ENCODE data around the gene SEC63. TPM values are rescaled to one million over a fixed set of nuclear protein-coding genes. Genes with fewer than 3 reads are reported as not detected.
"Not testable (repeated sequence)": the region's sequence is repeated elsewhere in the genome, so short reads cannot be mapped to it uniquely, and the experiment has no call there.

The SEC63 gene
- total RNA-seq, 1 donor from 2014 or later = 89.9 TPM

GRCh38 chr6:107976155-107976783 lies 18.3 kb upstream of the SEC63 start:
- intact Hi-C loops (cut with micrococcal nuclease) = no loop called here

- intact Hi-C loops (cut with micrococcal nuclease) = no loop called here
Measured at GRCh38 chr6:107973594-107973993, 15.6 kb upstream of the SEC63 start.

GRCh38 chr6:107972413-107973096 lies 14.5 kb upstream of the SEC63 start:
- intact Hi-C loops (cut with micrococcal nuclease) = no loop called here

DNA sequence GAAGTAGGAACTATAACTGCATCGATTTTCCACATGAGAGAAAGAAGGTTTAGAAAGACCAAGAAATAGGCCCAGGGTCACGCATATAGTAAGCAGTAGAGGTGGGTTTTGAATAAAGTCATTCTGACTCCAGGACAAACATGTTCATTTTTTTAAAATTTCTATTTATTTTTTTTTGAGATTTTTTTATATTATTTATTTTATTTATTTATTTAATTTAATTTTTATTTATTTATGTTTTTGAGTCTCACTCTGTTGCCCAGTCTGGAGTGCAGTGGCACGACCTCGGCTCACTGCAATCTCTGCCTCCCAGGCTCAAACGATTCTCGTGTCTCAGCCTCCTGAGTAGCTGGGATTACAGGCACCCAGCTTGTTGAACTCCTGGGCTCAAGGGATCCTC lies 13.2 kb upstream of the SEC63 start:
- intact Hi-C loops (cut with micrococcal nuclease) = no loop called here

- intact Hi-C loops (cut with micrococcal nuclease) = no loop called here
Measured at GRCh38 chr6:107970255-107970654, 12.2 kb upstream of the SEC63 start.

DNA sequence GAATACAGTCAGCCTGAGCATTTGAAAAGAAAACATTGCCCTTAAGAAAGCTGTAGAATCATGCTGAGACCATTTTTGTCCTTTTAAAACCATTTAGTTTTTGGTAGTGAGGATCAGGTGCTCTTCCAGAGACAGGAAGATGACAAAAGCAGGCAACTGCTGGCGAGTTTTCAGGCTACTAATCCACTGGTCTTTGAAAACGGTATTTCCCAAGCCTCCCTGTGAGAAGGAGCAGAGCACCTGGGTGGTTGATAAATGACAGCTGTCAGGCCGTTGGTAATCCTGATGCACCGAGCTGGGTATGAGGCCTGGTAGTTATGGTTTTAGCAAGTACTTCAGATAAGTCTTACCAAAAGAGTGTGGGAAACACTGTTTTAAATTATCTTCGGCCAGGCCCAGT lies 10.1 kb upstream of the SEC63 start:
- intact Hi-C loops (cut with micrococcal nuclease) = no loop called here

DNA sequence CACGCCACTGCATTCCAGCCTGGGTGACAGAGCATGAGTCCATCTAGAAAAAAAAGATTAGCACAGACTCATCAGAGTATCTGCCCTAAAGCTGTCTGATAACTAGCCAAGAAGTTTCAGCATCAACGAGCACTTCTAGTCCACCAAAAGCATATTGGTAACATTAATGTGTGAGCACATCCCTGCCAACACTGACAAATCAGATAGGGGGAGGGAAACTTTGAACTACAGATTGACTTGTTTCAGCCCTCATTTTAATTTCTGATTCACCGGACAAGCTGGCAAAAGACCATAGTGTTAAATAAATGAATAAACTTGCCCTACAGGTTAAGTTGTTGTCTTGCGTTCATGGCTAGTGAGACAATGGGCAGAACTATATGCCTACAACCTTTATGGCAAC lies 7.7 kb upstream of the SEC63 start:
- intact Hi-C loops (cut with micrococcal nuclease) = no loop called here

DNA sequence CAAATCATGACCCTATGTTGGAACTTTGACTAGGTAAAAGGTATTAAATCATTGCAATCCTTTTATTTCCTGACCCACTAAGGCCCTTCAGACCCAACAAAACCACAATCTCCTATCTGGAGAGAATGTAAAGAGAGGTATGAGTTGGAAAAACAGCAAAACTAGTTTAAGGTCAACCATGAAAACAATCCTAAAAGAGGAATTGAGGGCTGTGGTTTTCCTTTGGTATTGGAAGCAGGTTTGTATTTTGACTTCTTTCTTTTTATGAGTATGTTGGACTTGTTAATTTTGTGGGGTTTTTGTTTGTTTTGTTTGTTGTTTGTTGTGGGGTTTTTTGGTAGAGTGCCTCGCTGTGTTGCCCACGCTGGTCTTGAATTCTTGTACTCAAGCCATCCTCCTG lies 4.7 kb upstream of the SEC63 start:
- intact Hi-C loops (cut with micrococcal nuclease) = no loop called here

- intact Hi-C loops (cut with micrococcal nuclease) = loop anchor here (5.0 to 10.0 kb wide), 5 partner anchors 93 to 1733 kb away; partner anchors contain the start of genes AK9, BEND3, FIG4 and MICAL1
Measured at GRCh38 chr6:107959392-107959791, 1.4 kb upstream of the SEC63 start.

- intact Hi-C loops (cut with micrococcal nuclease) = loop anchor here (1.0 to 10.0 kb wide), 19 partner anchors 93 to 1733 kb away; partner anchors contain the start of genes AFG1L, AK9, ATG5 and BEND3
Measured at GRCh38 chr6:107958689-107959362, 818 bp upstream of the SEC63 start.

DNA sequence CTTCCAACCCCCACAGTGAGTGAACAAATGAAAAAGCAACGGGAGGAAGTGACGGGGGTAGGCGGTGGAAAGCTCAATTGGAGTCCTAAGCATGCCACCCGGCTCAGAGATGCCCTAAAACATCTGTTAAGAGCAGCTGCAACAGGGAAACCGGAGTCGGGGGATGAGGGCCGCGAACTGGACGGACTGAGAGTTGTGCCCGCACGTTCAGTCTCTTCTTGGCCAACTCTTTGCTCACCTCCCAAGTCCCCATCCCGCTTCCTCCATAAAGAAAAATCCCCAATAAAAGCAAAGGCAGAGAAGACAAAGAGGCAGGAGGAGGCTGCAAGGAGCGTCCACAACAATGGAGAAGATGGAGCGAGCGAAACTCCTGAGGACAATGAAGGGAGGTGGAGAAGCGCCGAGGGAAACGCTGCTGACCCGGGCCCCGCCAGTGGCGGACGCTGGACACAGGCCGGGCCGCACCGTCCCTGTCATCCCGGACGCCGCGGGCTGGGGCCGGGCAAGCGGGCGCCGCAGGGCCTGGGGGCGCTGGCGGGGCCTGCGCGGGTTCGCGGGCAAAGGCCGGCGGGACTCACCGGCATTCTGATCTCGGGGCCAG lies 600 bp downstream of the SEC63 start:
- intact Hi-C loops (cut with micrococcal nuclease) = loop anchor here (5.0 to 10.0 kb wide), 5 partner anchors 95 to 1735 kb away; partner anchors contain the start of genes AK9, BEND3, FIG4 and MICAL1

DNA sequence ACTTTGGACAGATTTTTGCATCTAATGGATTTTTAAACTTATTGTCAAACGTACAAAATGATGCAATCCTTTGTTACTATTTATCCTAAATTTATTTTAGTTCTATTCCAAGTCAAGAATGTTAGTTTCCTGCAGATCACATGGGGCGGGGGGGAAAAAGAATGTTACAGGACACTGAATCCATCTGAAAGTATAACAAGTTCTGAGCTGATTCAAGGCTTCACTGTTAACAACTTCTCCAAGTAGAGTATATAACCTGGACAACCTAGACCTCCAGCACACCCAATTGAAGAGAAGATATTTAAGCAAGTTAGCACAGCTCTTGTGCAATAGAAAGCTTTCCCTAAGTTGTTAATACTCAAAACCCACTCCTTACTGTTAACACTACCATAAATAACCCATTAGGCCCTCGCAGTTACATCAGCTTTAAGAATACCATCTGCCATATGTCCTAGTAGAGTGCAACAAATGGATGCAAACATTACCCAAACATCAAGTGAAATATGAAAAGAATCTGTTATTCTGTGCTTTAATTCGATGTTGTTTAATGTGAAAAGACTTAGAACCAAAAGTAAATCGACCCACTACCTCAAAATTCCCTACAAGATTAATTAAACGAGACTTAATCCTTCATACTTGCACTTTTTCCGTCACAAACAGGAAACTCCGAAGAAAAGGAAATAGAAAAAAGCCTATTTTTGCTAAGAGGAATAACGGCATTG lies 1.3 kb downstream of the SEC63 start:
- intact Hi-C loops (cut with micrococcal nuclease) = loop anchor here (1.0 to 10.0 kb wide), 7 partner anchors 96 to 1736 kb away; partner anchors contain the start of genes AK9, BEND3, FIG4 and MICAL1

- intact Hi-C loops (cut with micrococcal nuclease) = loop anchor here (1.0 to 10.0 kb wide), 7 partner anchors 96 to 1736 kb away; partner anchors contain the start of genes AK9, BEND3, FIG4 and MICAL1
Measured at GRCh38 chr6:107956181-107956580, 1.8 kb downstream of the SEC63 start.

DNA sequence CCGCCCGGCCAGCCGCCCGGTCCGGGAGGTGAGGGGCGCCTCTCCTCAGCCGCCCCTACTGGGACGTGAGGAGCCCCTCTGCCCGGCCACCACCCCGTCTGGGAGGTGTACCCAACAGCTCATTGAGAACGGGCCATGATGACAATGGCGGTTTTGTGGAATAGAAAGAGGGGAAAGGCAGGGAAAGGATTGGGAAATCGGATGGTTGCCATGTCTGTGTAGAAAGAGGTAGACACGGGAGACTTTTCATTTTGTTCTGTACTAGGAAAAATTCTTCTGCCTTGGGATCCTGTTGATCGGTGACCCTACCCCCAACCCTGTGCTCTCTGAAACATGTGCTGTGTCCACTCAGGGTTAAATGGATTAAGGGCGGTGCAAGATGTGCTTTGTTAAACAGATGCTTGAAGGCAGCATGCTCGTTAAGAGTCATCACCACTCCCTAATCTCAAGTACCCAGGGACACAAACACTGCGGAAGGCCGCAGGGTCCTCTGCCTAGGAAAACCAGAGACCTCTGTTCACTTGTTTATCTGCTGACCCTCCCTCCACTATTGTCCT lies 4.1 kb downstream of the SEC63 start:
- intact Hi-C loops (cut with micrococcal nuclease) = loop anchor here (10.0 kb wide), 2 partner anchors 839 to 1501 kb away; partner anchors contain the start of genes BEND3 and MICAL1

DNA sequence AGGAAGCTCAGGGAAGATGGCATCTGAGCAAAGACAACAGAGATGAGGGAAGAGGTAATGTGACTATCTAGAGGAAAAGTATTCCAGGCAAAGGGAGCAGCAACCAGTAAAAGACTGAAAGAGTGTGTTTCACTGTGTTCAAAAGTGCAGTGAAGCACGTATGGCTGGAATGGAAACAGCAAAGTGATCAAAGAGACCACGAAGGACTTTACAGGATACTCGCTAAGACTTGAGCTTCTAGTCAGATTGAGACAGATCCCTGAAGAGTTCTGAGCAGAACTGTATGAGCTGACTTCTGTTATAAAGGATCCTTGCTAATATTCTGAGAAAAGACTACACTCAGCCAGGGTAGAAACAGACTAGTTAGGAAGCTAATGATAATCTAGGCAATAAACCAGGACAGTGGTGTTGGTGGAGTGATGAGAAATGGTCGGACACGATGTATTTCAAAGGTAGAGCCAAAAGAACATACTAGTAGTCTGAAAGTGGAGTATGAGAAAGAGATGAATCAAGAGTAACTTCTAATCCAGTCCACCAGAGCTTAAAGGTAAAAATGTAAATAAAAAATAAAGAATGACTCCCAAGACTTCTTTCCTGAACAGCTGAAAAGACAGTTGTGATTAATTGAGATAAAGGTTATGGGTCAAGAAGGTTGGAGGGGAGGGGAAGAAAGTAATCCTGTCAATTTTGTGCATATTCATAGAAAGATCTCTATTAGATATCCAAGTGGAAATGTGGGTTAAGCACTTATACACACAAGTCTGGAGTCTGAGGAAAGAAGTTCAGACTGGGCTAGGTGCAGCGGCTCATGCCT lies 14.2 kb downstream of the SEC63 start:
- intact Hi-C loops (cut with micrococcal nuclease) = no loop called here

DNA sequence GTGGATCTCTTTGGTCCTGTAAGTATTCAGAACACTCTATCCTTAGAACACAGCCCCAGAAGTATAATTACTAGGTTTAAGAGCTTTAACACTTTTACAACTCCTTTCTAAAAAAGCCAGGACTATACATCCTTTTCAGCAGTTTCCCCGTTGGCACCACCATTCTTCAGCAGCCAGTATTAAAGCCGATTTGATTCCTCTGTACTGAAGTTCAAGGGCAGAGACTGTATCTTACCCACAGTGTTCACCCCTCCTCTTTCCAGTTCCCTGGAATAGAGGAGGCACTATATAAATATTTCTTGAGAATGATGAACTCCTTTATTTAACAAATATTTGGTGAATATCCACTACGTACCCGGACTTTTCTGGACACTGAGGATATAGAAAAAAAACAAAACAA lies 15.9 kb downstream of the SEC63 start:
- intact Hi-C loops (cut with micrococcal nuclease) = no loop called here

GRCh38 chr6:107941627-107942026 lies 16.4 kb downstream of the SEC63 start:
- intact Hi-C loops (cut with micrococcal nuclease) = no loop called here

GRCh38 chr6:107941199-107941598 lies 16.8 kb downstream of the SEC63 start:
- intact Hi-C loops (cut with micrococcal nuclease) = no loop called here

DNA sequence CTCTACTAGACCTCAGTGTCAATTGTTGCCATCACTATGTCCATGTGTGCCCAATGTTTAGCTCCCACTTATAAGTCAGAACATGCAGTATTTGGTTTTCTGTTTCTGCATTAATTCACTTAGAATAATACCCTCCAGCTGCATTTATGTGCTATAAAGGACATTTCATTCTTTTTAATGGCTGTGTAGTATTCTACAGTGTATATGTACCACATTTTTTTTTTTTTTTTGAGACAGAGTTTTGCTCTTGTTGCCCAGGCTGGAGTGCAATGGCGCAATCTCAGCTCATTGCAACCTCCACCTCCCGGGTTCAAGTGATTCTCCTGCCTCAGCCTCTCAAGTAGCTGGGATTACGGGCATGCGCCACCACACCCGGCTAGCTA lies 21.1 kb downstream of the SEC63 start:
- intact Hi-C loops (cut with micrococcal nuclease) = not testable (repeated sequence)

Data from T-helper 1 cell treated with Interleukin-12 subunit alpha and Interleukin-12 subunit beta and Interleukin-4 antibody, amounts not matched to agents 30 ng/mL and 1 ng/mL, for 36 hours (primary cell).